KMS-11 (cell line): Measurements from ENCODE around the gene VPS37B.
"Not testable (repeated sequence)": the region's sequence is repeated elsewhere in the genome, so short reads cannot be mapped to it uniquely, and the experiment has no call there.

Source experiments
- H2AFZ ChIP-seq: fragments of 200-600 bp; sonication (generic); 2 replicates; pipeline ENCODE4 v1.6.1; 2016; ENCODE audit warnings: antibody characterized with exemption, mixed run types, low read depth
- H3K27ac ChIP-seq: fragments of 200-600 bp; sonication (generic); 2 replicates; pipeline ENCODE4 v1.6.1; 2016; ENCODE audit warnings: mild to moderate bottlenecking, mixed run types
- H3K27me3 ChIP-seq: fragments of 200-600 bp; sonication (generic); 2 replicates; pipeline ENCODE4 v1.6.1; 2017; ENCODE audit warnings: mild to moderate bottlenecking, low read depth, mixed run types, moderate library complexity; ENCODE audit not compliant: insufficient read depth
- H3K36me3 ChIP-seq: fragments of 200-600 bp; sonication (generic); 2 replicates; pipeline ENCODE4 v1.6.1; 2017; ENCODE audit warnings: mild to moderate bottlenecking, mixed run types; ENCODE audit not compliant: insufficient read depth
- H3K4me1 ChIP-seq: fragments of 200-600 bp; sonication (generic); 2 replicates; pipeline ENCODE4 v1.6.1; 2016; ENCODE audit warnings: mild to moderate bottlenecking, low read depth, mixed run types; ENCODE audit not compliant: poor library complexity, severe bottlenecking
- H3K4me2 ChIP-seq: fragments of 200-600 bp; sonication (generic); 2 replicates; pipeline ENCODE4 v1.7.0; 2016; ENCODE audit warnings: mild to moderate bottlenecking, mixed run types
- H3K4me3 ChIP-seq: fragments of 200-600 bp; sonication (generic); IDR thresholded peaks from 2 replicates; pipeline ENCODE4 v1.6.1; 2017; ENCODE audit warnings: low read depth, low read length, mixed read lengths; ENCODE audit not compliant: insufficient read depth
- H3K79me2 ChIP-seq: fragments of 200-600 bp; sonication (generic); 2 replicates; pipeline ENCODE4 v1.6.1; 2016; ENCODE audit warnings: low read depth, mixed run types; ENCODE audit not compliant: insufficient read depth
- H3K9ac ChIP-seq: fragments of 200-600 bp; sonication (generic); 2 replicates; pipeline ENCODE4 v1.6.1; 2016; ENCODE audit warnings: mild to moderate bottlenecking, mixed run types
- H4K20me1 ChIP-seq: fragments of 200-600 bp; sonication (generic); 2 replicates; pipeline ENCODE4 v1.6.1; 2016; ENCODE audit warnings: mild to moderate bottlenecking, mixed run types; ENCODE audit not compliant: insufficient read depth
- CTCF ChIP-seq: fragments of 200-600 bp; sonication (generic); conservative IDR thresholded peaks from 2 replicates; pipeline ENCODE4 v1.6.1; 2017; ENCODE audit warnings: low read depth, mild to moderate bottlenecking, antibody characterized with exemption, low read length, moderate library complexity, mixed read lengths

Gene VPS37B

GRCh38 chr12:122880668-122881067, 15.3 kb downstream of the VPS37B start:
- Histone ChIP-seq H2AFZ (no peak overlapping the region), H3K27me3 (no peaks in the 10 kb centered on the region), H3K4me1 (peaks cover 95% of the 10 kb centered on the region), H3K79me2 (peaks cover 91% of the 10 kb centered on the region), H3K4me3 (no peak overlapping the region), H3K36me3 (no peaks in the 10 kb centered on the region), H3K27ac (no peak overlapping the region), H3K4me2 (no peak overlapping the region), H3K9ac (no peak overlapping the region), H4K20me1 (no peaks in the 10 kb centered on the region)
- no peak for TF ChIP-seq CTCF

GRCh38 chr12:122880155-122880667, 15.7 kb downstream of the VPS37B start:
- Histone ChIP-seq H3K4me3 (no peak overlapping the region), H2AFZ (no peak overlapping the region), H3K4me1 (peaks cover 97% of the 10 kb centered on the region), H3K27ac (peak overlapping the region; percentile 62; the same call in 1 of the 2 replicates), H4K20me1 (no peaks in the 10 kb centered on the region), H3K4me2 (peak overlapping the region; percentile 85; the same call in 1 of the 2 replicates), H3K79me2 (peaks cover 90% of the 10 kb centered on the region), H3K36me3 (no peaks in the 10 kb centered on the region), H3K9ac (no peak overlapping the region), H3K27me3 (no peaks in the 10 kb centered on the region)
- no peak for TF ChIP-seq CTCF

GRCh38 chr12:122878780-122879612, 16.9 kb downstream of the VPS37B start:
- Histone ChIP-seq H4K20me1 (no peaks in the 10 kb centered on the region), H3K4me2 (peak overlapping the region; percentile 85), H3K4me3 (no peak overlapping the region), H3K4me1 (peaks cover 97% of the 10 kb centered on the region), H3K9ac (no peak overlapping the region; the same call in 1 of the 2 replicates), H3K79me2 (peaks cover 90% of the 10 kb centered on the region), H3K27ac (peak overlapping the region; percentile 62), H3K36me3 (no peaks in the 10 kb centered on the region), H2AFZ (no peak overlapping the region), H3K27me3 (no peaks in the 10 kb centered on the region)
- TF ChIP-seq CTCF: no peak

GRCh38 chr12:122876731-122877130, 19.2 kb downstream of the VPS37B start:
- H3K36me3 ChIP-seq: no peaks in the 10 kb centered on the region
- H3K27ac ChIP-seq: peak overlapping the region; percentile 72
- H3K9ac ChIP-seq: no peak overlapping the region
- no peaks in the 10 kb centered on the region for H4K20me1 ChIP-seq
- H3K27me3 ChIP-seq: no peaks in the 10 kb centered on the region
- H3K79me2 ChIP-seq: peaks cover 90% of the 10 kb centered on the region
- no peak overlapping the region for H2AFZ ChIP-seq
- H3K4me3 ChIP-seq: no peak overlapping the region
- no peak for TF ChIP-seq CTCF
- peaks cover 99% of the 10 kb centered on the region for H3K4me1 ChIP-seq
- peak overlapping the region; percentile 30 for H3K4me2 ChIP-seq

GRCh38 chr12:122876281-122876680, 19.6 kb downstream of the VPS37B start:
- not testable (repeated sequence) for H3K9ac ChIP-seq, H3K27me3 ChIP-seq, H3K36me3 ChIP-seq, H3K4me3 ChIP-seq, H4K20me1 ChIP-seq, H2AFZ ChIP-seq
- peaks cover 90% of the 10 kb centered on the region for H3K79me2 ChIP-seq
- H3K4me1 ChIP-seq: peaks cover 95% of the 10 kb centered on the region
- H3K27ac ChIP-seq: peak overlapping the region; percentile 72
- peak overlapping the region; percentile 30 for H3K4me2 ChIP-seq
